Activated effector memory CD4-positive, alpha-beta T cell treated with anti-CD3 and anti-CD28 coated beads, Interleukin-2, amount 50 U/mL, for 16 hours (primary cell): ENCODE results near the gene METTL16.
"Not testable (repeated sequence)": the region's sequence is repeated elsewhere in the genome, so short reads cannot be mapped to it uniquely, and the experiment has no call there.

Source experiments
- DNase-seq: peaks from one replicate; pipeline ENCODE4 v3.0.0-alpha.2; 2020

Gene METTL16

DNA sequence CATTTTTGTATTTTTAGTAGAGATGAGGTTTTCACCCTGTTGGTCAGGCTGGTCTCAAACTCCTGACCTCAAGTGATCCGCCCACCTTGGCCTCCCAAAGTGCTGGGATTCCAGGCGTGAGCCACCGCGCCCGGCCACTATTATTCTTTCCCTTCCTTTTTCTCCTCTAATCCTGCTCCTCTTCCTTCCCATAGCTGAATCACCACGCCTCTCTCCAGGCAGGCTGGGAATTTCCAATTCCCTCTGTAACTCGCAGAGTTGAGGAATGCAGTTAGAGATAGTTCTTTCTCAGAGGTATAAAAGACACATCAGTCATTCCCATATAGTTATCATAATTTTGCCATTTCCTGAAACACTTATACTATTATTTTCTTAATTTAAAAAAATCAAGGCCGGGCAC is 11.2 kb downstream of the METTL16 start:
- no peak for DNase-seq

- DNase-seq = not testable (repeated sequence)
Observed at GRCh38 chr17:2489286-2489685, 22.4 kb downstream of the METTL16 start.

DNA sequence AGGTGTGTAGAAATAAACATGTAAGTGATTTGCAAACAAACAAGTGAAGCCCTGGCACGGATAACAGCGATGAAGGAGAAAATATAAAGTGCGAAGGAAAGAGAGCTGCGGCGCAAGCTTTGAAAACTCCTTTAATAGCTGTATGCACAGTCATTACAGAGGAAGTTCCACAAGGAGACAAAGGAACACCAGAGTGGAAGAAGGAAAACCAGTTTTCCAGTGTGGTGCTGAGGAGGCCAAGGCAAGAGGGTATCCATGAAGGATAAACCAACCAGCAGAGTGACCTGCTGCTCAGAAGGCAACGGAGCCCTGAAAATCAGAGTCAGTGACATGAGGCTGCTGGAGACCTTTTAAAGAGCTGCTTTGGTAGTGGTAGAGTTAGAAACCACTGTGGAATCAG is 24.4 kb downstream of the METTL16 start:
- no peak for DNase-seq

DNA sequence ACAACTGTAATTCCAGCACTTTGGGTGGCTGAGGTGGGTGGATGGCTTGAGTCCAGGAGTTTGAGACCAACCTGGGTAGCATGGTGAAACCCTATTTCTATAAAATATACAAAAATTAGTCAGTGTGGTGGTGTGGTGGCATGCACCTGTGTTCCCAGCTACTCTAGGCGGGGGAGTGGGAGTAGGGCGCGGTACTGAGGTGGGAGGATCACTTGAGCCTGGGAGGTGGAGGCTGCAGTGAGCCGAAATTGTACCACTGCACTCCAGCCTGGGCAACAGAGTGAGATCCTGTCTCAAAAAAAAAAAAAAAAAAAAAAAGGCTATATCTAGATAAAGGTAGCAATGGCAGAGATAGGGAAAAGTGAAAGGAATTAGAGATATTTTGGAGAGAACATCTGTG is 25.0 kb downstream of the METTL16 start:
- DNase-seq = not testable (repeated sequence)

DNA sequence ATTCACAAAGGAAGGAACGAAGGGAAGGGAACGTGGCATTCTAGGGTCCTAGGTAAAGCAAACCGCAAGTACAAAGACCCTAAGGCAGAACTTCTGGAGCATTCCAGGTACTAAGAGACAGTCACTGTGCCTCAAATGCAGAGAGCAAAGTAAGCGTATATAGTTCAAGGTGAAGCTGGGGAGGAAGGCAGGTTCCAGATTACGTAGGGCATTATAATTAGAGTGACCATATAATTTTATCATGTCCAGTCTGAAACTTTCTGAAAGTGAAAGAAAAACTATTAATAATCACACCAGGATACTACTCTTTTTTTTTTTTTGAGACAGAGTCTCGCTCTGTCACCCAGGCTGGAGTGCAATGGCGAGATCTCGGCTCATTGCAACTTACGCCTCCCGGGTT is 25.7 kb downstream of the METTL16 start:
- no peak for DNase-seq

DNA sequence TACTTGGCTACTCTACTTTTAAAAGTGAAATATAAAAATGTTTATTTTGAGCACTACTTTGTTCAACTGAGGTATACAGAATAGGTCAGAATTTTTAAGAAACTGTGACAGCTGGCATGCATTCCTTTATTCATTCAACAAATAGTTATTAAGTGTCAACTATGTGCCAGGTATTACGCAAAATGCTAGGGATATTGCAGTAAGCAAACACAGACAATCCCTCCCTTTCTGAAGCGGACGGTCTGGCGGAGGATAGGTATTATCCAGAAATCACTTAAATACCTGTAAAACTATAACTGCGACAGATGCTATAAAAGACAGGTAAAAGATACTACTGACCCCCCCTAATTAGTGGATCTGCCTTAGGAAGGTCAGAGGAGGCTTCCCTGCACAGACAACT is 26.1 kb downstream of the METTL16 start:
- DNase-seq = no peak

DNA sequence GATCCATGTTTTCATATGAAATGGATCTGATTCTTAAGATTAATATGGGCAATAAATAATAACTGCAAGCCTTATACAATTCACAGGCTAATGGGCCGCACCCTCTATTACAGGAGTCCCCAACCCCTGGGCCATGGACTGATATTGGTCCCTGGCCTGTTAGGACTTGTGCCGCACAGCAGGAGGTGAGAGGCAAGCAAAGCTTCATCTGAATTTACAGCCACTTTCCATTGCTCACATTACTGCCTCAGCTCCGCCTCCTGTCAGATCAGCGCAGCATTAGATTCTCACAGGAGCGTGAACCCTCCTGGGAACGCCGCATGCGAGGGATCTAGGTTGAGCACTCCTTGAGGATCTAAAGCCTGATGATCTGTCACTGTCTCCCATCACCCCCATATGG is 26.8 kb downstream of the METTL16 start:
- no peak for DNase-seq

- DNase-seq = no peak
Observed at GRCh38 chr17:2483084-2483483, 28.6 kb downstream of the METTL16 start.

- no peak for DNase-seq
Observed at GRCh38 chr17:2482218-2482617, 29.5 kb downstream of the METTL16 start.

DNA sequence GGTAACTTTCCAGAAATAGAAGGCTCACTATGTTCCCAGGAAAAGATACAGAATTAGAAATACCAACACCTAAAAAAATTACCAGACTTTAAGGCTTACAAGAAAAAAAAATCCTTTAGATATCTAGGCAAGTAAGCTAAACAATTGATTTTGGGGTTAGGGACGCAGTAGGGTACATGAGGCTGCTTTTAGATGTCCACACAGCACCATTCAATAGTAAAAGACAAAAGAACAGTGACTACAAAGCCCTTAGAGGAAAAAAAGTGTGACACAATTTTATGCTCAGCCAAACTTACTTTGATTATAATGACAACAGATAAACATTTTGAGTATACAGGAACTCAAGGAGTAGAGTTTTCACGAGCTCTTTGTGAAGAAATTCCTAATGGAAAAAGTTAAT is 29.9 kb downstream of the METTL16 start:
- no peak for DNase-seq

GRCh38 chr17:2478458-2478857 is 33.2 kb downstream of the METTL16 start:
- no peak for DNase-seq

DNA sequence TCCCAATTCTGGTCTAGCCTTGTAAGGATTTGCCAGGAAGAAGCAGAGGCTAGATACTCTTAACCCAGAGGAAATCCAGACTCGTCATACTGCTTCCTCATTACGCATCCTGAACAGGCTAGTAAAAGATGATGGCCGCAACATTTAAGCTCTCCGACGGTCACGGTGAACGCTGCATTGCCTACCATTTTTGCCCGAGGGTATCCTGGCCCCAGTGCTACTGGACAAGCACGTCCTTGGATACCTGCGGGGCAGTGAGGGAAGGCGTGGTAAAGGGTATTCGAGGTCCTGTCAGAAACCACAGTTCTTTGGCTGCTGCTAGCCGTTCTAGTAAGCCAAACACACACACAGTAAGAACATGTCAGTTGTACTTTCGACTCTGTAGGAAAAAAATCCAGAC is 36.6 kb downstream of the METTL16 start:
- no peak for DNase-seq

DNA sequence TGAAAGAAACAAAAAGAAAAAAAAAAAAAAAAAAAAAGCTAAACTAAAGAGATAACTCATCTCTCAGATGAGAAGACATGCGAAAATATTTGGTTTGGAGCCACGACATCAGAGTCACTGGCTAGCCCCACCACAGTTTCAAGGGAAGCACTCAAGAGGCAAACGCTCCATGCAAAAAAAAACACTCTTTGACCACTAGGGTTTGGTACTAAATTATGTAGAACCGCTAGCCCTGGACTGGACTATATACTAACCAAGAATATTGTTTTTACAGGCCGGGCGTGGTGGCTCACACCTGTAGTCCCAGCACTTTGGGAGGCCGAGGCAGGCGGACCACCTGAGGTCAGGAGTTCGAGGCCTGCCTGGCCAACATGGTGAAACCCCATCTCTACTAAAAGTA is 37.3 kb downstream of the METTL16 start:
- DNase-seq = no peak

DNA sequence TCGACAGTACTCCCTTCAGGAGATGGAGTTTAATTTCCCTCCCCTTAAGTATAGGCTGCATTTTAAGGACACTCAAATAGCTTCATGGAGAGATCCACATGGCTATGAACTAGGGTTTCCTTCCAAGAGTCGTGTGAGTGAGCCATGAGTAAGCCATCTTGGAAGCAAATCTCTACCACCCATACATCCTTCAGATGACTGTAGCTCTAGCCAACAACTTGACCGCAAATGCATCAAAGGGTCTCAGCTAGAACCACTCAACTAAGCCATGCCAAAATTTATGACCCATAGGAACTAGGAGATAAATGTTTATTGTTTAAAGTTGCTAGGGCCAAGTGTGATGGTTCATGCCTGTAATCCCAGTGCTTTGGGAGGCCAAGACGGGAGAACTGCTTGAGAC is 43.4 kb downstream of the METTL16 start:
- DNase-seq = no peak

GRCh38 chr17:2466931-2467330 is 44.8 kb downstream of the METTL16 start:
- DNase-seq = no peak

- no peak for DNase-seq
Observed at GRCh38 chr17:2462481-2462880, 49.2 kb downstream of the METTL16 start.

GRCh38 chr17:2459917-2460271 is 51.8 kb downstream of the METTL16 start:
- DNase-seq = no peak

DNA sequence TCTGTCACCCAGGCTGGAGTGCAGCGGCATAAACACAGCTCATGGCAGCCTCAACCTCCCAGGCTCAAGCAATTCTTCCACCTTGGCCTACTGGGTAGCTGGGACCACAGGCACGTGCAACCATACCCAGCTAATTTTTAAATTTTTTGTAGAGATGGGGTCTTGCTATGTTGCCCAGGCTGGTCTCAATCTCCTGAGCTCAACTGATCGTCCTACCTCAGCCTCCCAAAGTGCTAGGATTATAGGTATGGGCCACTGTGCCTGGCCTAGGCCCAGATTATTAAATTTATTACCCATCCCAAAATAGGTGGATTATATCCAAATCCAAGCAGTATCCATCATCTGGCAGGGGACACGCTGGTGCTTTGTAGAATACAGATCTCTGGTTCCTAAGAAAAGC is 53.8 kb downstream of the METTL16 start:
- DNase-seq = no peak

- no peak for DNase-seq
Observed at GRCh38 chr17:2456475-2456874, 55.2 kb downstream of the METTL16 start.

DNA sequence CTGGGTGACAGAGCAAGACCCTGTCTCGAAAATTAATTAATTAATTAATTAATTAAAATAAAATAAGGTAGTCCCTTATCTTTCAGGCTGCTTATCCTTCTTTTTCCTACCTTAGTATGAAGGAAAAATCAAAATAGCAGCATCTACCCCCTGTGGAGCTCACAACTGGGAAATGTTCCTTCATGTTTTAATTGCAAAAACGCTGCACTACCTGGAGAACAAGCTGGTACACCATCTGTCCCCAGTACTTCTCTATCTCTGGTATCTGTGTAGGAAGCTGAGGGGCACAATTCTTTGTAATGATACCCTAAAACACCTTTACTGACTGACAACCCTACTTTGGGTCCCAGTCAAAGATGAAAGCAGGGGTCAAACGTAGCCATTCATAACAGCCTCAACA is 55.7 kb downstream of the METTL16 start:
- DNase-seq = no peak

- DNase-seq = no peak
Observed at GRCh38 chr17:2453866-2454265, 57.8 kb downstream of the METTL16 start.

DNA sequence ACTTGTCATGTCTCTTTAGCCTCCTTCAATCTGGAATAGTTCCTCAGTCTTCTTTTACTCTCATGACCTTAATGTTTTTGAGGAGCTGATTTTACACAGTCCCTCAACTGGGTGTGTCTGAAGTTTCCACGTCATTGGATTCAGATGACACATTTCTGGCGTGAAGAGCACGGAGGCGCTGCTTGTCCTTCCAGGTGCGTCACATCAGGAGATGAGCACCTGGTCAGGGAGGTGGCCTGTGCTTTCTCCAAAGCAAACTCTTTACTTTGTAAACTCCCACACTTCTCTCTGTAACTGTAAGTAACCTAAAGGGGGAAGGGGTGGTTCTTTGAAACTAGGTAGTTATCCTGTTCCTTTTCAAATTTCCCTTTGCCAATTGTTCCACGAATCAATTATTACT is 58.4 kb downstream of the METTL16 start:
- DNase-seq = no peak

- no peak for DNase-seq
Observed at GRCh38 chr17:2452216-2452750, 59.4 kb downstream of the METTL16 start.

GRCh38 chr17:2450016-2450650 is 61.6 kb downstream of the METTL16 start:
- DNase-seq = no peak

GRCh38 chr17:2449486-2449885 is 62.2 kb downstream of the METTL16 start:
- no peak for DNase-seq

DNA sequence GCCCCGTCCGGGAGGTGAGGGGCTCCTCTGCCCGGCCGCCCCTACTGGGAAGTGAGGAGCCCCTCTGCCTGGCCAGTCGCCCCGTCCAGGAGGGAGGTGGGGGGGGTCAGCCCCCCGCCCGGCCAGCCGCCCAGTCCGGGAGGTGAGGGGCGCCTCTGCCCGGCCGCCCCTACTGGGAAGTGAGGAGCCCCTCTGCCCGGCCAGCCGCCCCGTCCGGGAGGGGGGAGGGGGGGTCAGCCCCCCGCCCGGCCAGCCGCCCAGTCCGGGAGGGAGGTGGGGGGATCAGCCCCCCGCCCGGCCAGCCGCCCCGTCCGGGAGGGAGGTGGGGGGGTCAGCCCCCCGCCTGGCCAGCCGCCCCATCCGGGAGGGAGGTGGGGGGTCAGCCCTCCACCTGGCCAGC is 64.2 kb downstream of the METTL16 start:
- not testable (repeated sequence) for DNase-seq
